Activated naive CD8-positive, alpha-beta T cell treated with anti-CD3 and anti-CD28 coated beads for 36 hours (primary cell): Measurements from ENCODE around the gene EIF3A. TPM values are rescaled to one million over a fixed set of nuclear protein-coding genes. Genes with fewer than 3 reads are reported as not detected.
"Not testable (repeated sequence)": the region's sequence is repeated elsewhere in the genome, so short reads cannot be mapped to it uniquely, and the experiment has no call there.

Source experiments
- DNase-seq: peaks from one replicate; pipeline ENCODE4 v3.0.0; 2021
- H3K27ac Mint-ChIP-seq: one replicate; pipeline ENCODE4 v1.8.0; 2022; ENCODE audit warnings: mild to moderate bottlenecking, moderate library complexity, mixed read lengths
- H3K27me3 Mint-ChIP-seq: one replicate; pipeline ENCODE4 v1.8.0; 2022; ENCODE audit warnings: mild to moderate bottlenecking, mixed read lengths
- H3K36me3 Mint-ChIP-seq: one replicate; pipeline ENCODE4 v1.8.0; 2021; ENCODE audit warnings: mild to moderate bottlenecking, mixed read lengths
- H3K4me1 Mint-ChIP-seq: one replicate; pipeline ENCODE4 v1.8.0; 2021; ENCODE audit warnings: mixed read lengths
- H3K4me3 Mint-ChIP-seq: one replicate; pipeline ENCODE4 v1.8.0; 2022; ENCODE audit warnings: mild to moderate bottlenecking, moderate library complexity, mixed read lengths
- H3K9me3 Mint-ChIP-seq: one replicate; pipeline ENCODE4 v1.8.0; 2022; ENCODE audit warnings: mixed read lengths
- total RNA-seq, 2 experiments: library from RNA; stranded (reverse); gene quantifications; one replicate each; pipeline ENCODE4 v1.2.3, GENCODE V29; 2021

EIF3A gene
- total RNA-seq, result 100 to 1,000 TPM; 160 to 163 TPM

- H3K27ac Mint-ChIP-seq, result peak within 1 kb of the TSS; percentile 93
- no peaks in the 10 kb centered on the region for H3K27me3 Mint-ChIP-seq
- H3K9me3 Mint-ChIP-seq, result no peaks in the 10 kb centered on the region
- peaks cover 39% of the 10 kb centered on the region for H3K36me3 Mint-ChIP-seq
- DNase-seq, result peak; percentile 95
- peak within 1 kb of the TSS; percentile 96 for H3K4me3 Mint-ChIP-seq
- peaks cover 25% of the 10 kb centered on the region for H3K4me1 Mint-ChIP-seq
Observed at GRCh38 chr10:119080521-119081259, at the start of gene EIF3A. Gene EIF3A, minus strand, starts transcription at chr10:119080817. Its CDS starts 141 bp downstream, at chr10:119080676.

- Mint-ChIP-seq H3K9me3 (no peaks in the 10 kb centered on the region), H3K4me3 (no peak overlapping the region), H3K4me1 (peaks cover 33% of the 10 kb centered on the region), H3K27me3 (no peaks in the 10 kb centered on the region), H3K27ac (no peak overlapping the region), H3K36me3 (peaks cover 47% of the 10 kb centered on the region)
- DNase-seq, result no peak
Observed at GRCh38 chr10:119129721-119130120, 49.1 kb upstream of the EIF3A start.

GRCh38 chr10:119125942-119126341 lies 45.3 kb upstream of the EIF3A start:
- Mint-ChIP-seq H3K27me3 (no peaks in the 10 kb centered on the region), H3K27ac (no peak overlapping the region), H3K9me3 (no peaks in the 10 kb centered on the region), H3K4me3 (no peak overlapping the region), H3K4me1 (peaks cover 9% of the 10 kb centered on the region), H3K36me3 (peaks cover 30% of the 10 kb centered on the region)
- no peak for DNase-seq

GRCh38 chr10:119120875-119121274 lies 40.3 kb upstream of the EIF3A start:
- no peaks in the 10 kb centered on the region for H3K27me3 Mint-ChIP-seq
- H3K36me3 Mint-ChIP-seq, result peaks cover 13% of the 10 kb centered on the region
- peaks cover 5% of the 10 kb centered on the region for H3K4me1 Mint-ChIP-seq
- no peaks in the 10 kb centered on the region for H3K9me3 Mint-ChIP-seq
- no peak overlapping the region for H3K27ac Mint-ChIP-seq
- DNase-seq, result no peak
- no peak overlapping the region for H3K4me3 Mint-ChIP-seq

GRCh38 chr10:119120413-119120867 lies 39.8 kb upstream of the EIF3A start:
- peaks cover 5% of the 10 kb centered on the region for H3K4me1 Mint-ChIP-seq
- no peak overlapping the region for H3K27ac Mint-ChIP-seq
- H3K9me3 Mint-ChIP-seq, result no peaks in the 10 kb centered on the region
- no peak for DNase-seq
- no peak overlapping the region for H3K4me3 Mint-ChIP-seq
- no peaks in the 10 kb centered on the region for H3K27me3 Mint-ChIP-seq
- H3K36me3 Mint-ChIP-seq, result peaks cover 11% of the 10 kb centered on the region

GRCh38 chr10:119119400-119119799 lies 38.8 kb upstream of the EIF3A start:
- no peak overlapping the region for H3K4me3 Mint-ChIP-seq
- H3K4me1 Mint-ChIP-seq, result peaks cover 5% of the 10 kb centered on the region
- no peaks in the 10 kb centered on the region for H3K9me3 Mint-ChIP-seq
- peaks cover 11% of the 10 kb centered on the region for H3K36me3 Mint-ChIP-seq
- H3K27me3 Mint-ChIP-seq, result no peaks in the 10 kb centered on the region
- no peak overlapping the region for H3K27ac Mint-ChIP-seq
- no peak for DNase-seq

- no peaks in the 10 kb centered on the region for H3K27me3 Mint-ChIP-seq
- no peak overlapping the region for H3K4me3 Mint-ChIP-seq
- H3K36me3 Mint-ChIP-seq, result peaks cover 11% of the 10 kb centered on the region
- no peak overlapping the region for H3K27ac Mint-ChIP-seq
- no peak for DNase-seq
- peaks cover 5% of the 10 kb centered on the region for H3K4me1 Mint-ChIP-seq
- H3K9me3 Mint-ChIP-seq, result no peaks in the 10 kb centered on the region
Observed at GRCh38 chr10:119118231-119118630, 37.6 kb upstream of the EIF3A start.

- peaks cover 9% of the 10 kb centered on the region for H3K36me3 Mint-ChIP-seq
- DNase-seq, result no peak
- H3K27me3 Mint-ChIP-seq, result no peaks in the 10 kb centered on the region
- no peak overlapping the region for H3K4me3 Mint-ChIP-seq
- peaks cover 5% of the 10 kb centered on the region for H3K4me1 Mint-ChIP-seq
- H3K9me3 Mint-ChIP-seq, result no peaks in the 10 kb centered on the region
- no peak overlapping the region for H3K27ac Mint-ChIP-seq
Observed at GRCh38 chr10:119116326-119116951, 35.8 kb upstream of the EIF3A start.

GRCh38 chr10:119115926-119116325 lies 35.3 kb upstream of the EIF3A start:
- Mint-ChIP-seq H3K4me3 (no peak overlapping the region), H3K36me3 (peaks cover 7% of the 10 kb centered on the region), H3K27ac (no peak overlapping the region), H3K9me3 (no peaks in the 10 kb centered on the region), H3K4me1 (peaks cover 5% of the 10 kb centered on the region), H3K27me3 (no peaks in the 10 kb centered on the region)
- DNase-seq, result no peak

GRCh38 chr10:119113751-119114732 lies 33.4 kb upstream of the EIF3A start:
- no peaks in the 10 kb centered on the region for H3K4me1 Mint-ChIP-seq
- H3K9me3 Mint-ChIP-seq, result no peaks in the 10 kb centered on the region
- H3K27ac Mint-ChIP-seq, result no peak overlapping the region
- no peak for DNase-seq
- H3K4me3 Mint-ChIP-seq, result no peak overlapping the region
- no peaks in the 10 kb centered on the region for H3K27me3 Mint-ChIP-seq
- peaks cover 4% of the 10 kb centered on the region for H3K36me3 Mint-ChIP-seq

GRCh38 chr10:119112056-119112455 lies 31.4 kb upstream of the EIF3A start:
- no peak overlapping the region for H3K4me3 Mint-ChIP-seq
- no peaks in the 10 kb centered on the region for H3K27me3 Mint-ChIP-seq
- DNase-seq, result no peak
- no peak overlapping the region for H3K27ac Mint-ChIP-seq
- H3K36me3 Mint-ChIP-seq, result peaks cover 3% of the 10 kb centered on the region
- no peaks in the 10 kb centered on the region for H3K4me1 Mint-ChIP-seq
- H3K9me3 Mint-ChIP-seq, result no peaks in the 10 kb centered on the region

- DNase-seq, H3K27me3 Mint-ChIP-seq, H3K27ac Mint-ChIP-seq, H3K4me3 Mint-ChIP-seq, H3K4me1 Mint-ChIP-seq, H3K9me3 Mint-ChIP-seq, H3K36me3 Mint-ChIP-seq: not testable (repeated sequence)
Observed at GRCh38 chr10:119107771-119108170, 27.2 kb upstream of the EIF3A start.

GRCh38 chr10:119107106-119107505 lies 26.5 kb upstream of the EIF3A start:
- H3K27ac Mint-ChIP-seq, H3K4me1 Mint-ChIP-seq, H3K36me3 Mint-ChIP-seq, H3K4me3 Mint-ChIP-seq, H3K27me3 Mint-ChIP-seq, DNase-seq, H3K9me3 Mint-ChIP-seq: not testable (repeated sequence)

GRCh38 chr10:119105899-119106298 lies 25.3 kb upstream of the EIF3A start:
- not testable (repeated sequence) for H3K9me3 Mint-ChIP-seq, H3K4me1 Mint-ChIP-seq, H3K4me3 Mint-ChIP-seq, H3K27me3 Mint-ChIP-seq, DNase-seq, H3K36me3 Mint-ChIP-seq, H3K27ac Mint-ChIP-seq

- no peak for DNase-seq
- no peaks in the 10 kb centered on the region for H3K9me3 Mint-ChIP-seq
- H3K4me3 Mint-ChIP-seq, result peak overlapping the region; percentile 74
- H3K36me3 Mint-ChIP-seq, result peaks cover 3% of the 10 kb centered on the region
- H3K4me1 Mint-ChIP-seq, result peaks cover 7% of the 10 kb centered on the region
- no peaks in the 10 kb centered on the region for H3K27me3 Mint-ChIP-seq
- H3K27ac Mint-ChIP-seq, result no peak overlapping the region
Observed at GRCh38 chr10:119105155-119105554, 24.5 kb upstream of the EIF3A start.
